ENCODE measurements around the gene CADPS.

DNA sequence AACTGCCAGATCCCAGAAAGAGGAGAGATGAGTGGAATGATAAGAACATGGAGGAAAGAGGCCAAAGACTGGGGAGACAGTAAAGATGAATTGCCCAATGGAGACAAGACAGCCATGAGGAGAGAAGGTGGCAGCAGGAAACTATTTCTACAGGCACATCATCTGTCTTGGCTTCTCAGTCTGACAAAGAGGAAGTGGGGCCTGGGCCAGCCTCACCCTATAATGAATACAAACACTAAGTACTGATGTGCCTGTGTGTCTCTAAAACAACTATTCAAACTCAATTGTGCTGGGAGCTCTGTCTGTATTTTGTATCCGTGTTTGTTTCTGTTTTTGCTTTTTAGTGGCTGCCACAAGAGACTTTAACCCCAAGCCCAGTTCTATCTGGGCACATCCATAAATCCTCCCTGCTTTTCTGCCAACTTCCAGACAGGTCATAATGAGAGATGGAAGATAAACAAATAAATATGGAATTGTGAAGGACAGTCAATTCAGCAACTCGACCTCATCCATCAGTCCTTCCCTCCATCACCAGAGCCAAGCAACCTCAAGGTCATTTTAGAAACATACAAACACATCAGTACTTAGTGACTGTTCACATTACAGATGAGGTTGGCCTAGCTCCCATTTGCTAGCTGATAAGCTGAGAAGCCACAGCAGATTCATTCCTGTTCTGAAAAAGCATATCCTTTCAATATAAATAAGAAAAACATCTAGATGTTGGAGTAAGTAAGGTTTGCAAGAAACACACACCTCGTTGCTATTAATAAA, 116.7 kb downstream of the CADPS start:
- no peak for TF ChIP-seq CTCF (IDR thresholded peaks at IDR 0.05)
- no peak for TF ChIP-seq ZNF263 (CRISPR knock-in tag; IDR thresholded peaks at IDR 0.05; ENCODE audit: low read depth)
- no peak for TF ChIP-seq USF2 (CRISPR knock-in tag; IDR thresholded peaks at IDR 0.05)
- TF ChIP-seq, protein P1, sequence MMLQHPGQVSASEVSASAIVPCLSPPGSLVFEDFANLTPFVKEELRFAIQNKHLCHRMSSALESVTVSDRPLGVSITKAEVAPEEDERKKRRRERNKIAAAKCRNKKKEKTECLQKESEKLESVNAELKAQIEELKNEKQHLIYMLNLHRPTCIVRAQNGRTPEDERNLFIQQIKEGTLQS (CRISPR knock-in tag; conservative IDR thresholded peaks at IDR 0.05) = no peak
- no peak for TF ChIP-seq ETV6 (CRISPR knock-in tag; IDR thresholded peaks at IDR 0.05)
- no peak for TF ChIP-seq MAX (CRISPR knock-in tag; IDR thresholded peaks at IDR 0.05)
- no peak for TF ChIP-seq NR2C2 (CRISPR knock-in tag; IDR thresholded peaks at IDR 0.05)
- TF ChIP-seq EMX1 (CRISPR knock-in tag; IDR thresholded peaks at IDR 0.05) = no peak
